Glomerular visceral epithelial cell (primary cell): Measurements from ENCODE around the gene UBE2E2.

Experiments used
- DNase-seq: peaks from one replicate; pipeline ENCODE4 v3.0.0-alpha.2; 2016; ENCODE audit errors: extremely low spot score

UBE2E2 gene

GRCh38 chr3:23480329-23480714, 277.2 kb downstream of the UBE2E2 start:
- no peak for DNase-seq

GRCh38 chr3:23481011-23481615, 278.0 kb downstream of the UBE2E2 start:
- DNase-seq: no peak

- no peak for DNase-seq
These were observed 278.6 kb downstream of the UBE2E2 start for GRCh38 chr3:23481616-23482278.

GRCh38 chr3:23484386-23484785, 281.3 kb downstream of the UBE2E2 start:
- no peak for DNase-seq

GRCh38 chr3:23485922-23486321, 282.8 kb downstream of the UBE2E2 start:
- no peak for DNase-seq

GRCh38 chr3:23487015-23487414, 283.9 kb downstream of the UBE2E2 start:
- DNase-seq: no peak

GRCh38 chr3:23488618-23489017, 285.5 kb downstream of the UBE2E2 start:
- no peak for DNase-seq

- peak; percentile 4 for DNase-seq
These were observed 286.4 kb downstream of the UBE2E2 start for GRCh38 chr3:23489300-23490158.

- DNase-seq: peak; percentile 36
These were observed 287.3 kb downstream of the UBE2E2 start for GRCh38 chr3:23490459-23490858.

- DNase-seq: no peak
These were observed 288.9 kb downstream of the UBE2E2 start for GRCh38 chr3:23492057-23492456.

GRCh38 chr3:23493889-23494288, 290.8 kb downstream of the UBE2E2 start:
- DNase-seq: peak; percentile 27

- DNase-seq: no peak
These were observed 291.8 kb downstream of the UBE2E2 start for GRCh38 chr3:23494967-23495366.

- no peak for DNase-seq
These were observed 292.4 kb downstream of the UBE2E2 start for GRCh38 chr3:23495507-23495906.

- no peak for DNase-seq
These were observed 293.0 kb downstream of the UBE2E2 start for GRCh38 chr3:23496165-23496564.

GRCh38 chr3:23497156-23497555, 294.0 kb downstream of the UBE2E2 start:
- no peak for DNase-seq

- no peak for DNase-seq
These were observed 298.2 kb downstream of the UBE2E2 start for GRCh38 chr3:23501201-23501802.

GRCh38 chr3:23508464-23508863, 305.3 kb downstream of the UBE2E2 start:
- DNase-seq: no peak

- DNase-seq: no peak
These were observed 315.3 kb downstream of the UBE2E2 start for GRCh38 chr3:23518441-23518840.

GRCh38 chr3:23519314-23520208, 316.4 kb downstream of the UBE2E2 start:
- DNase-seq: peak; percentile 2

- DNase-seq: no peak
These were observed 324.2 kb downstream of the UBE2E2 start for GRCh38 chr3:23527326-23527725.

GRCh38 chr3:23533596-23533995, 330.5 kb downstream of the UBE2E2 start:
- no peak for DNase-seq
